Lung (tissue), 12 donors: ENCODE results near the gene SPATA3. TPM values are rescaled to one million over a fixed set of nuclear protein-coding genes. Genes with fewer than 3 reads are reported as not detected.

ENCODE experiments used
- ATAC-seq: fragments of 200-7000 bp; cut with Tn5 transposase; one replicate; pipeline ENCODE4 v1.9.1; 2020; ENCODE audit warnings: moderate number of reproducible peaks; ENCODE audit not compliant: insufficient read depth, low FRiP score
- DNase-seq, 3 donors: peaks; one replicate each; pipeline ENCODE4 v3.0.0-alpha.2; 2013 to 2017
- H3K27ac ChIP-seq, 2 donors: one replicate each; pipeline ENCODE4 v1.5.1; 2013; ENCODE audit warnings: mild to moderate bottlenecking in 2 of 2, moderate library complexity in 2 of 2, control low read depth in 1 of 2, inconsistent platforms in 1 of 2, low read depth in 1 of 2, low read length in 1 of 2
- H3K27me3 ChIP-seq, 3 donors: one replicate each; pipeline ENCODE4 v1.5.1; 2013; ENCODE audit warnings: low read length in 2 of 3; ENCODE audit not compliant: control insufficient read depth in 3 of 3, insufficient read depth in 3 of 3
- H3K36me3 ChIP-seq, 4 donors: one replicate each; pipeline ENCODE4 v1.5.1; 2013; ENCODE audit warnings: low read length in 4 of 4, mild to moderate bottlenecking in 1 of 4, moderate library complexity in 1 of 4; ENCODE audit not compliant: control insufficient read depth in 4 of 4, insufficient read depth in 4 of 4
- H3K4me1 ChIP-seq, 5 donors: one replicate each; pipeline ENCODE4 v1.5.1; 2013; ENCODE audit warnings: low read length in 5 of 5, mild to moderate bottlenecking in 2 of 5, moderate library complexity in 1 of 5; ENCODE audit not compliant: control insufficient read depth in 5 of 5, insufficient read depth in 5 of 5
- H3K4me3 ChIP-seq: one replicate; pipeline ENCODE4 v1.5.1; 2013; ENCODE audit warnings: mild to moderate bottlenecking, control low read depth, moderate library complexity
- H3K9ac ChIP-seq, 2 donors: one replicate each; pipeline ENCODE4 v1.5.1; 2013; ENCODE audit warnings: low read length in 2 of 2, control low read depth in 1 of 2; ENCODE audit not compliant: insufficient read depth in 1 of 2
- H3K9me3 ChIP-seq, 4 donors: one replicate each; pipeline ENCODE4 v1.5.1; 2013; ENCODE audit warnings: low read length in 3 of 4, mild to moderate bottlenecking in 1 of 4, moderate library complexity in 1 of 4; ENCODE audit not compliant: control insufficient read depth in 4 of 4, insufficient read depth in 3 of 4
- WGBS, 2 donors: extraction: QIAGEN DNeasy Blood & Tissue Kit; methylation state at CpG; one replicate each; pipeline ENCODE4 v1.1.7; 2013; 5-methylcytosine and 5-hydroxymethylcytosine counted together
- polyA plus RNA-seq, 2 donors: library from polyadenylated mRNA; stranded (reverse); fragments of 200-250 nt; gene quantifications; one replicate each; pipeline ENCODE4 v1.2.1, GENCODE V29; 2013
- total RNA-seq, 2 donors: library from RNA; depleted of rRNA in 1 of 2; stranded (reverse); fragments of >200 nt in 1 of 2; gene quantifications; one replicate each; pipeline ENCODE4 v1.2.1, GENCODE V29; 2014 to 2021
- TF ChIP-seq, protein P1 (sequence below): IDR thresholded peaks from 2 replicates; pipeline ENCODE4 v1.5.1; 2012; ENCODE audit warnings: mild to moderate bottlenecking; ENCODE audit errors: control extremely low read depth, extremely low read depth
- donor health status: control.
- donor health status: control.
- donor health status: Bipolar disorder and iron deficiency.
- donor health status: healthy.
- donor health status: DM: yes; HTN: yes; CAD: no.

SPATA3 gene
- total and polyA plus RNA-seq, 4 donors, result not detected

GRCh38 chr2:230974096-230974913 is 21.6 kb upstream of the SPATA3 start:
- H3K4me3 ChIP-seq, result no peak overlapping the region
- H3K27ac ChIP-seq, result no peak overlapping the region
- DNase-seq (no peak), ATAC-seq (no peak)
- peaks cover 0 to 1% (median 0%) of the 10 kb centered on the region in 4 donors for H3K9me3 ChIP-seq
- TF ChIP-seq, protein P1, sequence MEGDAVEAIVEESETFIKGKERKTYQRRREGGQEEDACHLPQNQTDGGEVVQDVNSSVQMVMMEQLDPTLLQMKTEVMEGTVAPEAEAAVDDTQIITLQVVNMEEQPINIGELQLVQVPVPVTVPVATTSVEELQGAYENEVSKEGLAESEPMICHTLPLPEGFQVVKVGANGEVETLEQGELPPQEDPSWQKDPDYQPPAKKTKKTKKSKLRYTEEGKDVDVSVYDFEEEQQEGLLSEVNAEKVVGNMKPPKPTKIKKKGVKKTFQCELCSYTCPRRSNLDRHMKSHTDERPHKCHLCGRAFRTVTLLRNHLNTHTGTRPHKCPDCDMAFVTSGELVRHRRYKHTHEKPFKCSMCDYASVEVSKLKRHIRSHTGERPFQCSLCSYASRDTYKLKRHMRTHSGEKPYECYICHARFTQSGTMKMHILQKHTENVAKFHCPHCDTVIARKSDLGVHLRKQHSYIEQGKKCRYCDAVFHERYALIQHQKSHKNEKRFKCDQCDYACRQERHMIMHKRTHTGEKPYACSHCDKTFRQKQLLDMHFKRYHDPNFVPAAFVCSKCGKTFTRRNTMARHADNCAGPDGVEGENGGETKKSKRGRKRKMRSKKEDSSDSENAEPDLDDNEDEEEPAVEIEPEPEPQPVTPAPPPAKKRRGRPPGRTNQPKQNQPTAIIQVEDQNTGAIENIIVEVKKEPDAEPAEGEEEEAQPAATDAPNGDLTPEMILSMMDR, result no peak
- no peaks in the 10 kb centered on the region for H3K36me3 ChIP-seq
- H3K4me1 ChIP-seq, result no peaks in the 10 kb centered on the region
- H3K9ac ChIP-seq, result no peak overlapping the region
- no peaks in the 10 kb centered on the region for H3K27me3 ChIP-seq
- WGBS, 2 donors, result 64 to 79% methylated on average over 17 of the region's 17 CpGs

DNA sequence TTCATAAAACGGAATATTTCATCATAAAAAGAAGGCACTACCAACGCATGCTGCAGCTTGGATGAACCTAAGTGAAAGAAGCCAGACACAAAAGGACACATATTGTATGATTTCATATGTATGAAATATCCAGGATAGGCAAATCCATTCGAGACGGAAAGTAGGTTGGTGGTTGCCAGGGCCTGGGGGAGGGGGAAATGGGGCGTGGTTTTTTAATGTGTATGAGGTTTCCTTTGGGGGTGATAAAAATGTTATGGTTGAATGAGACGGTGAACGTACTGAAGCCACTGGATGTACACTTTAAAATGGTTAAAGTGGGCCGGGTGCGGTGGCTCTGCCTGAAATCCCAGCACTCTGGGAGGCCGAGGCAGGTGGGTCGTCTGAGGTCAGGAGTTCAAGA is 20.0 kb upstream of the SPATA3 start:
- Histone ChIP-seq H3K36me3 (no peaks in the 10 kb centered on the region), H3K27me3 (no peaks in the 10 kb centered on the region), H3K27ac (no peak overlapping the region), H3K9me3 (peaks cover 0 to 1% (median 0%) of the 10 kb centered on the region in 4 donors), H3K4me3 (no peak overlapping the region), H3K9ac (no peak overlapping the region), H3K4me1 (no peaks in the 10 kb centered on the region)
- DNase-seq (no peak), ATAC-seq (no peak)
- TF ChIP-seq, protein P1, result no peak
- 83 to 85% methylated on average over 11 of the region's 11 CpGs for WGBS, 2 donors

GRCh38 chr2:230976671-230977171 is 19.2 kb upstream of the SPATA3 start:
- Histone ChIP-seq H3K36me3 (no peaks in the 10 kb centered on the region), H3K27me3 (no peaks in the 10 kb centered on the region), H3K9me3 (peaks cover 0 to 1% (median 0%) of the 10 kb centered on the region in 4 donors), H3K4me1 (no peaks in the 10 kb centered on the region), H3K9ac (no peak overlapping the region), H3K4me3 (no peak overlapping the region), H3K27ac (no peak overlapping the region)
- DNase-seq (no peak), ATAC-seq (no peak)
- 85 to 88% methylated on average over 6 of the region's 6 CpGs for WGBS, 2 donors
- TF ChIP-seq, protein P1, result no peak
